Colonic mucosa (tissue), 4 donors: ENCODE results near the gene INTS15. TPM values are rescaled to one million over a fixed set of nuclear protein-coding genes. Genes with fewer than 3 reads are reported as not detected.
"Not testable (repeated sequence)": the region's sequence is repeated elsewhere in the genome, so short reads cannot be mapped to it uniquely, and the experiment has no call there.

ENCODE experiments used
- DNase-seq: peaks from one replicate; pipeline ENCODE4 v3.0.0-alpha.2; 2020
- H3K27ac ChIP-seq: fragments of 200-600 bp; one replicate; pipeline ENCODE4 v1.8.0; 2021
- H3K27me3 ChIP-seq: fragments of 200-600 bp; one replicate; pipeline ENCODE4 v1.8.0; 2021
- H3K36me3 ChIP-seq: fragments of 200-600 bp; one replicate; pipeline ENCODE4 v1.8.0; 2021
- H3K4me1 ChIP-seq: fragments of 200-600 bp; one replicate; pipeline ENCODE4 v1.8.0; 2021; ENCODE audit warnings: mild to moderate bottlenecking
- H3K4me3 ChIP-seq: fragments of 200-600 bp; one replicate; pipeline ENCODE4 v1.8.0; 2021
- H3K9ac ChIP-seq, 2 donors: one replicate each; pipeline ENCODE4 v1.7.0; 2013; ENCODE audit warnings: control low read depth in 2 of 2, low read depth in 2 of 2, low read length in 2 of 2
- H3K9me3 ChIP-seq: fragments of 200-600 bp; one replicate; pipeline ENCODE4 v1.8.0; 2021
- intact Hi-C: fragments of 100-400 bp; cut with DNase I; formaldehyde crosslinking; loops from one replicate; pipeline ENCODE4 v1.14.1; 2022
- total RNA-seq, 2 donors: library from RNA; stranded (reverse); fragmentation: NEBNext Ultra II Directional in 1 of 2; extraction: Animal tissue kit (Norgen Biotek cat#: 25700) in 1 of 2; gene quantifications; one replicate each; pipeline ENCODE4 v1.2.1, GENCODE V29; 2021
- TF ChIP-seq, protein P1 (sequence below): fragments of 200-600 bp; IDR thresholded peaks from one replicate; pipeline ENCODE4 v1.8.0; 2022; ENCODE audit warnings: antibody characterized with exemption, mild to moderate bottlenecking
- donor health status: healthy.
- donor health status: DM: no; HTN: no; CAD: no.
- donor health status: DM: no; HTN: no; CAD: no.

Gene INTS15
- total RNA-seq, 2 donors from 2014 or later = 16.9 to 26.8 TPM

DNA sequence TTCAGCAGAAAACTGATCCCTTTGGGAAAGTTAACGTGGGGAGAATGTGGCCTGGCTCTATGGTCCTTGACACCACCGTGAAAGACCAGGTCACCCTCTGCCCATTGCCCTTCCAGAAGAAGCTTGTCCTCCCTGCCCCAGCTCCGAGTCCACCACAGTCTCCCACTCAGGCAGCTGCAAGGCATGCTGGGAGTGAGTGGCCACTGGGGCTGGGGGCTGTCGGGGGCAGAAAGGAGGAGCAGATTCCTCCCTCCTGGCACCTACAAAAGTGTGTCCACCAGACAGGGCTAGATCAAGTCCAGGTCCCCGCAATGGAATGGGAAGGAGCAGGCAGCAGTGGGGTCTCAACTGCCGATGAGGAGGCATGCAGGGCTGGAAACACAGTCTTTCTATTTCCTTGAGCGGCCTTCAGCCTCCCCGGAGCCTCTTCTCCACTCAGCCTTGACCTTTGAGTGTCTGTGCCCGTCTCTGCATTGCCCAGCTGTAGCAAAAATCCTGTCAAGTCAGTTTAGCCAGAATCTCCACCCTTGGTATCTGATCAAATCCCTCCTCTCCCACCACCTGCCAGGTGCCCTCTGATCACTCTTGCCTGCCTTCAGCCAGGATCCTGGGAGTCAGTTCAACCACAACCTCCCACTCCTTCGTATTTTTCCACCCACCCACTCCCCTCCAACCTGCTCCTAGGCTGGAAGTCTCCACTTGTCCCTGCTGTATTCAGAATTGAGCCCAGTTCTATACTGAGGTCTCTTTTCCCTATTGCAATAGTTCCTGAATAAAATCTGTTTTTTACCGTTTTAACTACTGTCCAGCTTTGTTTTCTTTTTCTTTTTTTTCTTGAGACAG is 40.4 kb downstream of the INTS15 start:
- TF ChIP-seq, protein P1, sequence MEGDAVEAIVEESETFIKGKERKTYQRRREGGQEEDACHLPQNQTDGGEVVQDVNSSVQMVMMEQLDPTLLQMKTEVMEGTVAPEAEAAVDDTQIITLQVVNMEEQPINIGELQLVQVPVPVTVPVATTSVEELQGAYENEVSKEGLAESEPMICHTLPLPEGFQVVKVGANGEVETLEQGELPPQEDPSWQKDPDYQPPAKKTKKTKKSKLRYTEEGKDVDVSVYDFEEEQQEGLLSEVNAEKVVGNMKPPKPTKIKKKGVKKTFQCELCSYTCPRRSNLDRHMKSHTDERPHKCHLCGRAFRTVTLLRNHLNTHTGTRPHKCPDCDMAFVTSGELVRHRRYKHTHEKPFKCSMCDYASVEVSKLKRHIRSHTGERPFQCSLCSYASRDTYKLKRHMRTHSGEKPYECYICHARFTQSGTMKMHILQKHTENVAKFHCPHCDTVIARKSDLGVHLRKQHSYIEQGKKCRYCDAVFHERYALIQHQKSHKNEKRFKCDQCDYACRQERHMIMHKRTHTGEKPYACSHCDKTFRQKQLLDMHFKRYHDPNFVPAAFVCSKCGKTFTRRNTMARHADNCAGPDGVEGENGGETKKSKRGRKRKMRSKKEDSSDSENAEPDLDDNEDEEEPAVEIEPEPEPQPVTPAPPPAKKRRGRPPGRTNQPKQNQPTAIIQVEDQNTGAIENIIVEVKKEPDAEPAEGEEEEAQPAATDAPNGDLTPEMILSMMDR = no peak
- Histone ChIP-seq H3K9me3 (no peaks in the 10 kb centered on the region), H3K4me3 (no peak overlapping the region), H3K4me1 (no peaks in the 10 kb centered on the region), H3K9ac (no peak overlapping the region), H3K27me3 (no peaks in the 10 kb centered on the region), H3K36me3 (no peaks in the 10 kb centered on the region), H3K27ac (no peak overlapping the region)
- no peak for DNase-seq
- intact Hi-C loops = no loop called here

DNA sequence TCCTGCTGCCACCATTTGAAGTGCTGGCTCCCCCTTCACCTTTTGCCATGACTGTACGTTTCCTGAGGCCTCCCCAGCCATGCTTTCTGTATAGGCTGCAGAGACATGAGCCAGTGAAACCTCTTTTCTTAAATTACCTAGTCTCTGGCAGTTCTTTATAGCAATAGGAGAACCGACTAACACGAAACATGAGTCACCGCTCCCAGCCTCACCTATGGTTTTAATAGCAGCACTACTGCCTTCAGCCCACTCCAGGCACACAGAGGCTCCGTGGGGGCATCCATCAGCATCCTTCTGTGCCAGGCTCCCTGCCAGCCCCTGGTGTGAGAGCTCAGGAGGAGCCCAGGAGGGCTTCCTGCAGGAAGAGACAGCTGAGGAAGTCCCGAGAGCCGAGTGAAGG is 41.8 kb downstream of the INTS15 start:
- no peaks in the 10 kb centered on the region for H3K9me3 ChIP-seq
- H3K36me3 ChIP-seq = no peaks in the 10 kb centered on the region
- H3K9ac ChIP-seq = no peak overlapping the region
- no peaks in the 10 kb centered on the region for H3K4me1 ChIP-seq
- TF ChIP-seq, protein P1 = no peak
- H3K27ac ChIP-seq = no peak overlapping the region
- intact Hi-C loops = no loop called here
- no peak overlapping the region for H3K4me3 ChIP-seq
- no peak for DNase-seq
- no peaks in the 10 kb centered on the region for H3K27me3 ChIP-seq

DNA sequence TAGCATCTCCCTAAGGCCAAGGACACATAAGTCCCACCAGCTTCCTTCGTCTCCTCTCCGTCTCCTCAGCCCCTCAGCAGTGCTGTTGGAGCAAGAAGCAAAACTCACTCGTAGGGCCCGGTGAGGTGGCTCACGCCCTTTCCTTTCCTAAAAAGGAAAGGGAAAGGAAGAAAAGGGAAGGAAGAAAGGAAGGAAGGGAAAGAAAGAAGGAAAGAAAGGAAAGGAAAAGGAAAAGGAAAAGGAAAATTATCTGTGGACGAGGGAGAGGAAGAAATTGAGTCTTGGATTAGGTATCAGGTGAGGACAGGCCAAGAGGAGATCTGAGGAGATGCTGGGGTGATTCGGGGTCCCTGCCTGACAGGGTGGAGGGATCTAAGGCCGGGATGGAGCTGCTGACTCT is 44.2 kb downstream of the INTS15 start:
- Histone ChIP-seq H3K9ac (no peak overlapping the region), H3K4me1 (no peaks in the 10 kb centered on the region), H3K4me3 (no peak overlapping the region), H3K36me3 (no peaks in the 10 kb centered on the region), H3K9me3 (no peaks in the 10 kb centered on the region), H3K27me3 (no peaks in the 10 kb centered on the region), H3K27ac (no peak overlapping the region)
- intact Hi-C loops = no loop called here
- TF ChIP-seq, protein P1 = no peak
- no peak for DNase-seq

DNA sequence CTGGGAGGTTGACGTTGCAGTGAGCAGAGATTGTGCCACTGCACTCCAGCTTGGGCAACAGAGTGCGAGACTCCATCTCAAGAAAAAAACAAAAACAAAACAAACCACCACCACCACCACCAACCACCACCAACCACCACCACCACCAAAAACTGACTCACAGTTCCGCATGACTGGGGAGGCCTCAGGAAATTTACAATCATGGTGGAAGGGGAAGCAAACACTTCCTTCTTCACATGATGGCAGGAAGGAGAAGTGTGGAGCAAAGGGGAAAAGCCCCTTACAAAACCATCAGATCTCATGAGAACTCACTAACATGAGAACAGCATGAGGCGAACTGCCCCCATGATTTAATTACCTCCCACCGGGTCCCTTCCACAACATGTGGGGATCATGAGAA is 45.1 kb downstream of the INTS15 start:
- H3K27me3 ChIP-seq, H3K9me3 ChIP-seq, H3K27ac ChIP-seq, intact Hi-C loops, H3K4me3 ChIP-seq, H3K9ac ChIP-seq, DNase-seq, H3K36me3 ChIP-seq, H3K4me1 ChIP-seq: not testable (repeated sequence)

DNA sequence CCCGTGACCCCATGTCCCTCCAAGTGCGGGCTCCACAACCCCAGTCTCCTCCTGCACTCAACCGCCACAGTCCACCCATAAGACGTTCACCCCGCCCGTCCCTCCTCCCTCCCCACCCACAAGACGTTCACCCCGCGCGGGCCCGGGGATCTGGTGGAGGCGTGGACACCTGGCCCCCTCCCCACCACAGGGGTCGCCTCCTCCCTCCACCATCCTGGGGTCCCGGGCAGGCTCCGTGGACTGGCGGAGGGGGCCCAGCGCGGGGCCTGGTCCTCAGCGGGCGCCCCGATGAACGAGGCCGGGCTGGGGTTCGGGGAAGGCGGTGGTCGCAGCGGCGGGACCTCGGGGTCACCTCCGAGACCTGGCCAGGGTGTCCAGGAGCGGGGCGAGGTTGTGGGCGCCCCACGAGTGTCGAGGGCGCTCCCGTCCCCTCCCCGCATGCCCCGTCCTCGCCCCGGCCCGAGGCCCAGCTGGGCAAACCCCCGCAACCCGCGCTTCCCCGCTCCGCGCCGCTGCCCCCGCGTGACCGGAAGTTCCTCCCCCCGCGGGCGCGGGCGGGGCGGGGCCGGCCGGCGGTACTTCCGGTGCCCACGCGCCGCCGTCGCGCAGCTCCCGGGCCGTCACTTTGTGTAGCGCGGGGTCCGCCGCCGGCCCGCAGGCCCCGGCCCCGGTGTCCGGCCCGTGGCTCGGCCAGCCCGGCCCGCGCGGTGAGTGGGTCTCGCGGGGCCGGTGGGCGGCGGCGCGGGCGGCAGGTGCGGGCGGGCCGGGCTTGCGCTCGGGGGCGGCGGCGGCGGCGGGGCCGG is 47.1 kb downstream of the INTS15 start, which contains the start of gene ZNF316:
Gene ZNF316 (plus strand): TSS at position 578 of the 803 bp plus-strand sequence. CDS start 5,092 bp downstream, outside the sequence.
- H3K4me1 ChIP-seq = no peaks in the 10 kb centered on the region
- TF ChIP-seq, protein P1 = no peak
- no peaks in the 10 kb centered on the region for H3K36me3 ChIP-seq
- intact Hi-C loops = no loop called here
- no peaks in the 10 kb centered on the region for H3K27me3 ChIP-seq
- no peaks in the 10 kb centered on the region for H3K9me3 ChIP-seq
- peak within 1 kb of the TSS; percentile 37 for H3K27ac ChIP-seq
- peak within 1 kb of the TSS; percentile 70 to 97 for H3K9ac ChIP-seq
- peak within 1 kb of the TSS; percentile 84 for H3K4me3 ChIP-seq
- peak; percentile 59 for DNase-seq
